HG03432 (cell line): ENCODE results near the gene SERPINE3.

Experiments used
- ATAC-seq: cut with Tn5 transposase; IDR thresholded peaks from one replicate; pipeline ENCODE4 v1.9.1; 2021; ENCODE audit warnings: mild to moderate bottlenecking, moderate library complexity; ENCODE audit not compliant: unreplicated experiment

The SERPINE3 gene

GRCh38 chr13:51339354-51339753 is at the start of gene SERPINE3:
Gene SERPINE3, plus strand, starts transcription at chr13:51339691. Its CDS starts 1,401 bp downstream, at chr13:51341092.
- ATAC-seq, result no peak

GRCh38 chr13:51291341-51291740 is 48.1 kb upstream of the SERPINE3 start:
- no peak for ATAC-seq

GRCh38 chr13:51292000-51292565 is 47.4 kb upstream of the SERPINE3 start:
- ATAC-seq, result no peak

- ATAC-seq, result no peak
Measured at GRCh38 chr13:51297556-51297955, 41.9 kb upstream of the SERPINE3 start.

- no peak for ATAC-seq
Measured at GRCh38 chr13:51298812-51299211, 40.7 kb upstream of the SERPINE3 start.

- no peak for ATAC-seq
Measured at GRCh38 chr13:51303063-51303552, 36.4 kb upstream of the SERPINE3 start.

- ATAC-seq, result no peak
Measured at GRCh38 chr13:51303882-51304281, 35.6 kb upstream of the SERPINE3 start.

GRCh38 chr13:51305271-51305967 is 34.1 kb upstream of the SERPINE3 start:
- ATAC-seq, result no peak

GRCh38 chr13:51308781-51309180 is 30.7 kb upstream of the SERPINE3 start:
- no peak for ATAC-seq

- ATAC-seq, result no peak
Measured at GRCh38 chr13:51311231-51311630, 28.3 kb upstream of the SERPINE3 start.

GRCh38 chr13:51311957-51312520 is 27.5 kb upstream of the SERPINE3 start:
- no peak for ATAC-seq

- ATAC-seq, result no peak
Measured at GRCh38 chr13:51313619-51314018, 25.9 kb upstream of the SERPINE3 start.

GRCh38 chr13:51317262-51317661 is 22.2 kb upstream of the SERPINE3 start:
- no peak for ATAC-seq

GRCh38 chr13:51318015-51318414 is 21.5 kb upstream of the SERPINE3 start:
- no peak for ATAC-seq

GRCh38 chr13:51318876-51319275 is 20.6 kb upstream of the SERPINE3 start:
- no peak for ATAC-seq

GRCh38 chr13:51321836-51322235 is 17.7 kb upstream of the SERPINE3 start:
- ATAC-seq, result no peak

- no peak for ATAC-seq
Measured at GRCh38 chr13:51322826-51323225, 16.7 kb upstream of the SERPINE3 start.

GRCh38 chr13:51323824-51324511 is 15.5 kb upstream of the SERPINE3 start:
- ATAC-seq, result no peak

GRCh38 chr13:51324714-51325420 is 14.6 kb upstream of the SERPINE3 start:
- peak; percentile 65 for ATAC-seq

- no peak for ATAC-seq
Measured at GRCh38 chr13:51325837-51326236, 13.7 kb upstream of the SERPINE3 start.

GRCh38 chr13:51326777-51327176 is 12.7 kb upstream of the SERPINE3 start:
- no peak for ATAC-seq
